HG03095 (cell line): Measurements from ENCODE around the gene SULT6B1.
"Not testable (repeated sequence)": the region's sequence is repeated elsewhere in the genome, so short reads cannot be mapped to it uniquely, and the experiment has no call there.

Experiments used
- ATAC-seq: cut with Tn5 transposase; IDR thresholded peaks from one replicate; pipeline ENCODE4 v1.9.1; 2021; ENCODE audit warnings: moderate library complexity; ENCODE audit not compliant: unreplicated experiment

The SULT6B1 gene

DNA sequence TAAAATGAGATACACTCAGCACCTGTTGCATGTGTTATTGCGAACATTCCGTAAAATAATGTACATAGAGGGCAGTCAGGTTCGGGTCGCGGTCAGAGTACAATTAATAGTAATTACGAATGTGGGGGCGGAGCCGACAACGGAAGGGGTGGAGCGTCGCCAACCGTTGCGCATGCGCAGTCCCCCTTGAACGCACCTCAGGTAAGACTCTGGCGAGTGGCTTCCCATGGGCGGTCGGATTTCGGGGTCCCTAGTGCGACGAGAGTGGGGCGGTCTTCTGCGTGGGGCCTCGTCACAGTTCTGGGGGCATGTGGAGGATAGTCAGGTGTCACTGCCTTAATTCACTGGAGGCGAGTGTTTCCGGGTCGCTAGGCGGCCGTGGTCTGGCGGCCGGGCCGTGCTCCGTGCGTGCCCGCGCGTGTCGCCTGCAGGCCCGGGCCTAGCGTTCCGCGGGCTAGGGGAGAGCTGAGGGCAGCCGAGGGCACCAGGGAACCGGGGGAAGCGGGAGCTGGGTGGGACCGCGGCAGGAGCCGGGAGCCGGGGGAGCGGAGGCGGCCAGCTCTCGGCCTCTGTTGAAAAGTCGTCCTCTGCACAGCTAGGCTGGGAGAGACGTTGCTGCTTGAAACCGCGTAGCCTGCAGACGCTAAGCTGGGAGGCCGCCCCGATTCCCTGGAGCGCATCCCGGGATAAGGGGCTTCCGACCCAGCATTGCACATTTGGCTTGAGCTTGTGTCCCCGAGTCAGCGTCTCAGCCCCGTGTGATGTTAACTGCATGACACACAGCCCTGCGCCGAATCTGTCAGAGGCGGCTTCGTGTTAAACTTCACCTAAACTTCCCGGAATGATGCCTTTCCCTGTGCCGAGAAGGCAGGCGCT lies 8.1 kb upstream of the SULT6B1 start, which contains the start of gene CEBPZOS:
Gene CEBPZOS, plus strand, starts transcription at position 177 of the 876 bp plus-strand sequence. CDS start 3,209 bp downstream, outside the sequence.
- peak; percentile 59 for ATAC-seq

DNA sequence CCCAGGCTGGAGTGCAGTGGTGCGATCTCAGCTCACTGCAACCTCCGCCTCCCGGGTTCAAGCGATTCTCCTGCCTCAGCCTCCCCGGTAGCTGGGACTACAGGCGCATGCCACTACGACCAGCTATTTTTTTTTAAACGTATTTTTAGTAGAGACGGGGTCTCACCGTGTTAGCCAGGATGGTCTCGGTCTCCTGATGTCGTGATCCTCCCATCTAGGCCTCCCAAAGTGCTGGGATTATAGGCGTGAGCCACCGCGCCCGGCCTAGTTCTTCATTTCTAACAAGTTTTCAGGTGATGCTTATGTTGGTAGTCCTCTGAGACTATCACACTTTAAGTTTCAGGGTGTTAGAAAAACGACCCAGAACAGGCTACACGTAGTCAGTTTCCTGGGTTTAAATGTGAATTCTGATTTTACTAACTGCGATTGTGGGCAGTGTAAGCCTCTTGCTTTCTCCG lies 7.4 kb upstream of the SULT6B1 start:
- ATAC-seq = not testable (repeated sequence)

DNA sequence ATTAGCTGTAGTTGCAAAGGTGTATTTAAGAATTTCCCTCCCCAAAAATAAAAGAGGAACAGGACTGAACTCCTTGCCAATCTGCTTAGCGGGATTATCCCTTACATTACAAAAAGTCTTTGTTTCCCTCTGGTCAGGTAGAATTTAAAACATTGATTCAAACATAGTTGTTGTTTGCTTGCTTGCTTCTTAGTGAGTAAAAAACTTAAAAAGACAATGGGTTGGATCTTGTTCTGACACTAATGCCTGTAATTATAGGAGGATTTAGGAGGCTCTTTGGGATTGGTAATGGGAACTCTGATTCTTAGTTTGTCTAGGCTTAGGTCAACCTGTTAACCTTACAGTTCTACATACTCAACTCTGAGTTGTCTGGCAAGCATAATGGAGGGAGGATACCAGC lies 4.1 kb upstream of the SULT6B1 start:
- ATAC-seq = no peak

DNA sequence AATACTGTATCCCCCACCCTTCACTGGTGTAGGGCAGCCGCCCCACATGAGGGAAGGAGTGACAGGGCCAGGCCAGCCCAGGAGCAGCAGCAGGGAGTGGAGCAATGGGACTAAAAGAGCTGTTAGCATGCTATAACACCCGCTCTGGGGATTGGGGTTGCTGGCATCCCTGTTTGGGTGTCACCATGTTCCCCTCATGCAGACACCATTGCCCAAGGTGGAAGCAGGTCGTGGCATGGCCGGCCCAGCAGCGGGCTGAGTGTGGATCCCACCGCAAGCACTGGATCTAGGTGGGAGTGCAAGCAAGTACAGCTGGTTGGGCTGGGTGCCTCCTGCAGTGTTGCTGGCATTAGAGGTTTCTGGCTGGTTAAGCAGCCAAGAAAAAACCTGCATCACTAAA lies 3.3 kb upstream of the SULT6B1 start:
- no peak for ATAC-seq

DNA sequence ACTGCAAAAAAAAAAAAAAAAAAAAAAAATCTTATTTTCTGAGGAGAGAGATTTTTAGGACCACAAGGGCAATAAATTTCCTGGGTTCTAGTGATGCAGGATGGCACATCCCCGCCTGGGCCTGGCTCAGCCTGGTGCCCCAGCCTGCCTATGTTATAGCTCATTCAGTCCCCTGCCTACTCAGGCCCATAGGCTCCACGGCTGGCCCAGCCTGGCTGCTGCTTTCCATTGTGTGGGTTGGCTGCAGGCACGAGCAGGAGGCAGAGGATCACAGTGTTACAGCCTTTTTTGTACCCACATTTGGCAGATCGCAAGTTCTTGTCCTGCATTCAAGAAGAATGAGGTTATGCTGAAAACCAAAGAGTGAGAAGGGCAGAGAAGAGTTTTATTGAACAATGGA lies 2.8 kb upstream of the SULT6B1 start:
- ATAC-seq = no peak

DNA sequence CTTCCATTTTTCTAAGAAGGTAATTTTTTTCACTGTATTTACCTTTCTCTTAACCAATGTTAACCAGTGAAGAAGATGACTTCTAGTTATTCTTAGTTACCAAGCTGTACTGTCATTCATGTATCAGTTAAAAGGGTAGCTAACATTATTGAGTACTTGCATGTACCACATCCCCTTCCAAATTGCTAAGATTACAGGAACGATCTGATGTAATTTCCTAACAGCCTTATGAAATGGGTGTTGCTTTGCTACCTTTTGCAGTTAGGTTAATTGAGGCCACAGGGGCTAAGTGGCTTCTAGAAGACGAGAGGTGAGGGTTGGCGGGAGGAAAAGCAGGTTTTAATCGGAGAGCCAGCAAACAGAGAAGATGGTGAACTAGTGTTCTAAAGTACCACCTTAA lies 1.8 kb upstream of the SULT6B1 start:
- ATAC-seq = no peak

DNA sequence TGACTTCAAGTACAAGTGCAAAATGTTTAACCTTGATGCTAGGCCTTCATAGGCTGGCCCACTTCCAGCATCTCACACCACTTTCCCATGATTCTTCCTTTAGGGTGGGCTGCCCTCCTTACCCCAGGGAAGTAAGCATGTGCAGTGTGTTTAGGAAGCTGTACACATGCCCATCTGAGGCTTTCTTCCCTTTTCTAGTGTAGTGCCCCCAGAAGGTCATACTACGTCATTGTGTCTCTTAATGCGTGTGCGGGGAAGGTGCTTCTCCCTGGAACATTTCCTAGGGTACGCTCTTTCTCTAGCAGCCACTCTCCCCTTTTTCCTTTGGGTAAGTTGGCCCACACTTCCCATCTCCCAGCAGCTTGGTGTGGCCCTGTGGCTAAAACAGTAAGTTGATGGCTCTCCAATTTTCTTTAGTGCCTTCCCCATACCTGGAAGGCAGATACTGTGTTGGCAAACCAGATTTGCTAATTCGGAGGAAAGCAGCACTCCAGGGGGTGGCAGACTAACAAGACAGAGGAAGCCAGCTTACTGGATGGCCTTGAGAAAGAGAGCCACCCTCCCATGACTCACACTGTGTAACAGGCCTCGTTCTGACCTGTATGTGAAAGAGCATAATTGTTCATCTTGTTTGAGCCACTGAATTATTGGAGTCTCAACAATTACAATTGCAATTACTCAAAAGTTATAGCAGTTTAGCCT lies 1.1 kb upstream of the SULT6B1 start:
- ATAC-seq = no peak

DNA sequence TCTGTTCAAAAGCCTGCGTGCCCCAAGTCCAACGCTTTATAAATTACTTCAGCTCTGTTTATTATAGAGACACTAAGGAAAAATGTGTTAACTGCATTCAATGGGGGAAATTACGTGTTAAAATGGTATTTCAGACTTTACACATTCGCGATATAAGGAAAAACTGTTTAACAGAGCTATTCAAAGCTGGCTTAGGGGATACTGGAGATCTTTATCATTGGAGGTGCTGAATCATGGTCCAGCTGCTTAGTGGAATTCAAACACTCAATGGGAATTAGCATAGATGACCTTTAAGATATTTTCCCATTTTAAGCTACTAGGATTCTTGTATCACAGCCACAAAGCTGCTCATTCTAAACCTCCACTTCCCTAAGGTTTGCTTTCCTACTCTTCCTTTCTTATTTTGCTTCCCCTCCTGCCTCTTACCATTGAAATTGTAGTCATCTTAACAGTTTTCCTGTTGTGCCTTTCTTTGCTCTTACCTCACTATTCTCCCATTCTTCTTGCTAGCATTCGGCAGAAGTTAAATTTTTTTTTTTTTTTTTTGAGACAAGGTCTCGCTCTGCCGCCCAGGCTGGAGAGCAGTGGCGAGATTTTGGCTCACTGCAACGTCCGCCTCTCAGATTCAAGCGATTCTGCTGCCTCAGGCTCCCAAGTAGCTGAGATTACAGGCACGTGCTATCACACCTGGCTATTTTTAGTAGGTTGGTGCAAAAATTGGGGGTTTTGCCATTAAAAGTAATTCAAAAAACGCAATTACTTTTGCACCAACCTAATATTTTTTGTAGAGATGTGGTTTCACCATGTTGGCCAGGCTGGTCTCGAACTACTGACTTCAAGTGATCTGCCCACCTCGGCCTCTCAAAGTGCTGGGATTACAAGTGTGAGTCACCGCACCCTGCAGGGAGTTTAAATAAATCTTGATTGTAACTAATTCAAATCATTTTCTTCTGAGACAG lies 6.5 kb downstream of the SULT6B1 start:
- no peak for ATAC-seq

DNA sequence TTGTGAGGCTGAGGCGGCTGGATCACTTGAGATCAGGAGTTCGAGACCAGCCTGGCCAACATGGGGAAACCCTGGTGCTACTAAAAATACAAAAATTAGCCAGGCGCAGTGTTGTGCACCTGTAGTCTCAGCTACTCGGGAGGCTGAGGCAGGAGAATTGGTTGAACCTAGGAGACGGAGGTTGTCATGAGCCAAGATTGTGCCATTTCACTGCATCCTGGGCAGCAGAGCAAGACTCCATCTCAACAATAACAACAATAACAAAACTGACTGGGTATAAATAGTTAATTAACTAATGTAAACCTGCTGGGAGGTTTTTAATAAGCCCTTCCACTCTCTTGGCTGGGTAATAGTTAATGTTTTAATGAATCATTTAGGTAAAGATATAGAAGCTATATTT lies 7.8 kb downstream of the SULT6B1 start:
- ATAC-seq = no peak

DNA sequence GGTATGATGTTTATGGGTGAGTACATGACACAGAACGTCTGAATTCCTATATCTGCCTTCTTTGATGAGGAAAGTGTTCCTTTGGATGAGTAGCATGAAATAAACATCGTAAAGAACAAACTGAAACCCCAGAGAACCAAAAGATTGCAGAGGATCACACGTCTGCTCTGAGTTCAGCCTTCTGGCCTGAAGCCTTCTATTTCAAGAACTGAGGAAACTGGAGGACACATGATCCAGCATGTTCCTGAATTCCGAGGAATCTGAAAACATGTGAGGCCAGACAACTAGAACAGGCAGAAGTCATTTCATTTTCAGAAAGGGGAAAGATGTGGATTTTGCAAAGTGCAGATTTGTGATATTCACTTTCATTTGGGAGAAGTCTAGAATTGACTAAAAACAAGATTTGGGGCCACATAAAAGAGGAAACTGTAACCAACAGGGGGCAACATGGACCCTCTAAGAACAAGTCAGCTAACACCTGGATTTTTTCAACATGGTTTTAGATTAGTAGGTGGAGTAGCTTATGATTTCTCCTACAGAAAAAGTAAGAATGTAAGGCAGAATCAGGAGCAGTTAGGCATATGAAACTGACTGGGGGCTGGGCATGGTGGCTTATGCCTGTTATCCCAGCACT lies 8.3 kb downstream of the SULT6B1 start:
- ATAC-seq = no peak

DNA sequence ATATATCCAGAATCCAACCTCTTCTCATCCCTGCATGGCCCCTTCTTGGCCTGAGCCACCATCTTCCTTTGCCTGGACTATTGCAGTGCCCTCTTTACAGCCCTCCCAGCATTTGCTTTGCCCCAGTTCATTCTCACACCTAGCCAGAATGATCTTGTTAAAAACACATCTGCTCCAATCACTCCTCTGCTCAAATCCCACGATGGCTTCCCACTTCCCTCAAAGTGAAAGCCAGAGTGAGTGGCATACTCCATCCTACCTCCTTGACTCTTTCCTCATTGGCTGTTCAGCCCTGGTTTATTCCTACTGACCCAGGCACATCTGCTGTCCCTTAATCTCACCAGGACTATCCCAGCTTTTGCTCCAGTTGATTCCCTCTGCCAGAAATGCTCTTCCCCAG lies 14.7 kb downstream of the SULT6B1 start:
- no peak for ATAC-seq

DNA sequence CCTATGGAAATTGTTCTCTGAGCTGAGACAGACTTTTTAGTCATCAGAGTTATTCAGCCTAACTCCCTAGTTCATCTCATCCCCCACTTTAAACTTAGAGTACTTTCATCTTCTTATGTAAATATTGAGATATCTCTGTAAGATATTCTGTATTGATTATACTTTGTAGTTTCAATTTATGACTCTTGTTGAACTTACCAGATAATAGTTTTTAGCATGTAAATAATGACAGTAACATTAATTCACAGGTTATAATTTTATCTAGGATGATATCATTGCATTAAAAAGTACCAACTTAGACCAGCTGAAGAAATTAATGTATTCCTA lies 16.9 kb downstream of the SULT6B1 start:
- no peak for ATAC-seq

DNA sequence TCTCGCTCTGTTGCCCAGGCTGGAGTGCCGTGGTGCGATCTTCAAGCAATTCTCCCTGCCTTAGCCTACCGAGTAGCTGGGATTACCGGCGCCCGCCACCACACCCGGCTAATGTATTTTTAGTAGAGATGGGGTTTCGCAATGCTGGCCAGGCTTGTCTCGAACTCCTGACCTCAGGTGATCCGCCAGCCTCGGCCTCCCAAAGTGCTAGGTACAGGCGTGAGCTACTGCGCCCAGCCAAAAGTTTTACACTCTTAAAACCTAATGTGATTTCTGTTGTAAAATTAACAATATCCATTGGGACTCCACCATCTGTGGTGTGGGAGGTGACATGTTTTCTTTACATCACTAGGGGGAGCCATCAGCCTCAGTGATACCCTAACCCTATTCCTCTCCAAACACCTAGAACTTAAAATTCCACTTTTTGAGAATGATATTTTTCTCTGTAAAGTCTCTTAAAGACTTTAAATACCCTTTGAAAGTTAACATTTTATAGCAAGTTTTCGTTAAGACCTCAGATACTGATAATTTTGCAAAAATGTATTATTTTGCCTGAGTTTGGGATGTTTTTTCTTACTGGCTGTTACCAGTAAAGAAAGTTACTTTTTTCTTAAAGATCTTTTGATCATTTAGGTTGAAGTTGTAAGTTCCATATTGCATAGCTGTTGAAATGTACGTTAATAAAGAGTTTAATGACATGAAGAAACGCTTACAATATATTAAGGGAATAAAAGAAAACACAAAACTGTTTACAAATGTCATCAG lies 20.1 kb downstream of the SULT6B1 start:
- ATAC-seq = no peak

DNA sequence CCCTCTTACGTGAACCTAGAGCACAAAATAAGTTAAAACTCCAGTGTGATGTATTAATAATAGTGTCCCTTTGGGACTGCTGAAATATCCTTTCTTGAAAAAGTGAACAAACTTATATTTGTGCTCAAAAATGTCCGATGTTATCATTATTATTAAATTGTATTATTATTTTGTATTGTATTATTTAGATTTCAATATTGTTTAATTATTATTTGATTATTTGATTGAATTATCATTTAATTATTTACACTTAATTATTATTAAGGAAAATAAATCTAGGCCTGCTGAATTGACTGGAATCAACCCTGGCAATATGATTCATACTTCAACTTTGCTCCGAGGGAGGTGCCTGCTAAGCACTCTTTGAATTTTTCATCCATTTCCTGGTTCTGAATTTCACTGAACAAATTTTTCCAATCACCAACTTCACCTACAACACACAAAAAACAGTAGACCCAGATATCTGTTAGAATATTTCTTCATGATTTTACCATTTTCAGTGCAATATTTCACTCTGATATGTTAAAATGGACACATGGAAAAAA lies 20.8 kb downstream of the SULT6B1 start:
- ATAC-seq = no peak

DNA sequence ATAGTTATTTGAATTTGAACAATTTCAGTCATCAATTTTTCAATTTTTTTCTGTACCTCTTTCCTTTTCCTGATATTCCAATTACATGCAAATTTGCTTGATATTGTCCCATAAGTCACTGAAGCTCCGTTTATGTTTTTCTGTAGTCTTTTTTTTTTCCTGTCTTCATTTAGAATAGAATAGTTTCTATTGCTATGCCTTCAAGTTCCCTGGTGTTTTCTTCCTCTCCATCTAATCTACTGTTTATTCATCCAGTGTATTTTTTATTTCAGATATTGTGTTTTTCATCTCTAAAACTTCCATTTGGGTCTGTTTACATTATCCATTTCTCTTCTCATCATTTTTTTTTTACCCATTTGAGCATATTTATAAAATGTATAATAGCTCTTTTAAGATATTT lies 23.7 kb downstream of the SULT6B1 start:
- no peak for ATAC-seq

DNA sequence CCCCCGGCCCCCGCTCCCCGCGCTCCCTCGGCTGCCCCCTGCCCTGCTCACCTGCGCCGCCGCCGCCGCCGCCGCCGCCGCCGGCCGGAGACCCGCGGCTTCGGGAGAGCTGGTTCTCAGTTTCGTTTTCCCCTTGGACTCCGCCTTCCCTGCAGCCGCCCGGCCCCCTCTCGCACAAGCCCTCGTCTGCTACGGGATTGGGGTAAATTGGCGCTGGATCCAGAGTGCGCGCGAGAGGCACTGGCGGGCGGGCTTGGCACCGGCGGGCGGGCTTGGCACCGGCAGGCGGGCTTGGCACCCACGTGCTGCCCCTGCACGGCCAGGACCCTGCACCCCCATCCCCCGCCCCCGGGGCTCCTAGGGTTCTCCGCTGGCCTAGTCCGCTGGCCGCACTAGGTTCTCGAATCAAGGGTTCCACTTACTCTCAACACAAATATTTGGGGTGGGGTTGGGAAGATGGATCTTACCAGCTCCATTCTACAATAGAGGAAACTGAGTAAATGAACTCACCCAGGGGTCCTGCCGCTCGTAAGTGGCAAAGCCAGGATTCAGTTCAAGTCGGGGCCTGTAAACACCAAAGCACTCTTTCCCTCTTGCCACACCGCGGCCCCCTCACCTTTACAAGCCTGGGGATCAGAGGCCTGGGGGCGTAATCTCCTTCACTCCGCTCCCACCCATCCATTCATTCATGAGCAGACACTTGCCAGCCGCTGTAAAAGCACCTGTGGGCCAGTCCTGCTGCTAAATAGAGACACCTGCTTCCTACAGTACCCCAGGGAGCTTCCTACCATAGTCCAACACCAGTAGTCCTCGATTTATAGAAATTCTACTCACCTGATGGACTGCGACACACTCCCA lies 31.4 kb downstream of the SULT6B1 start, which contains the start of gene EIF2AK2:
Gene EIF2AK2, minus strand, starts transcription at position 124 of the 858 bp plus-strand sequence. CDS start 9,174 bp downstream, outside the sequence.
- peak; percentile 82 for ATAC-seq

DNA sequence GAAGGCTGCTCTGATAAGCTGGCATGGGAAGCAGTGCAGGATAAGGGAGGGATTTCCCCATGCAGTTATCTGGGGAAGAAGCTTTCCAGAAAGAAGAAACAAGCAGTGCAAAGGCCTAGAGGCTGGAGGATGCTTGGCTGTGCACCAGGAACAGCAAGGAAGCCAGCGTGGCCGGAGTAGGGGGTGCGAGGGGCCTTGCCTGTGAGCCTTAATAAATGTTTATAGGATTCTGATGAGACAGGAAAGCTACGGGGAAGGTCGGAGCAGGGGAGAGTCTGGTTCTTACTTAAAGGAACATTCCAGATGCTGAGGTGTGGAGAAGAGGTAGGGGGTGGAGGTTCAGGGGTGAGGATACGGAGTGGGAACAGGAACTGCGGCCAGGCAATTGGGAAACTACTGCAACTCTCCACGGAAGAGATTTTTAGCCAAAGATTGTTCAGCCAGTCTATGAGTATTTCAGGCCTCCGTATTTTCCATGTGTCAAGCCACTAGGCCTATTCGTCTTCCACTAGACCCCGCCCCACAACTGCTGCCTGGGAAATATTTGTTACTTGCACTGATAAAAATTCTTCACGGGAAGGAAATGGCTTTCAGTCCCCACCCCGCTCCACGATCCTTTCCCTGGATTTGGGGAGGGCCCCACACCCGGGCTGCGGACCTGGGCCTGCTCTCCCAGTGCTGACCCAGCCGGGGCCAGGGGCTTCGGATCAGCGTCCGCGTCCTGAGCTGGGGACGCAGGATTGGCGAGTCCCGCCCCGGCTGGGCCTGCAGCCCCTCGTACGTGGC lies 32.2 kb downstream of the SULT6B1 start:
- ATAC-seq = peak; percentile 15

DNA sequence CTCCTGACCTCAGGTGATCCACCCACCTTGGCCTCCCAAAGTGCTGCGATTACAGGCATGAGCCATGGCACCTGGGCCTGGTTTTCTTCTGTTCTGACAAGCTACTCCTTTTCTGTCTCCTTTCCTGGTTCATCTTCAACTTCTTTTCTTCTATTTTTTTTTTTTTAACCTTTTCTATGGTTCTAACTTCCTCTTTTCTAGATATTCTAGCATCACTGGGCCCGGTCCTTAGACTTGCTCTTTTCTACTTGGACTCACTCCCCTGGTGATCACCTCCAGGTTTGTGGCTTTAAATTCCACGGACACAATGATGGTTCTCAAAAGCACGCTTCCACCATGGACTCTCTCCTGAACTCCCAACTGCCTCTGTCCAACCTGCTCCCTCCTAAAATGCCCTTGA lies 33.7 kb downstream of the SULT6B1 start:
- ATAC-seq = no peak
